Measurements from ENCODE around the gene ACADL.
"Not testable (repeated sequence)": the region's sequence is repeated elsewhere in the genome, so short reads cannot be mapped to it uniquely, and the experiment has no call there.

The ACADL gene

GRCh38 chr2:210181033-210181605 is 44.1 kb downstream of the ACADL start:
- not testable (repeated sequence) for H3K9ac ChIP-seq (ENCODE audit: low read depth, low read length); H3K4me2 ChIP-seq (ENCODE audit: low read length); H3K36me3 ChIP-seq (ENCODE audit: insufficient read depth, low read length); H3K27me3 ChIP-seq (ENCODE audit: control insufficient read depth, insufficient read depth, low read length); H3K4me3 ChIP-seq (ENCODE audit: low read length); H3K9me3 ChIP-seq (replicated peaks; ENCODE audit: low read length); H3K4me1 ChIP-seq (ENCODE audit: control insufficient read depth, insufficient read depth, low read length)

GRCh38 chr2:210180477-210180876 is 44.8 kb downstream of the ACADL start:
- H3K36me3 ChIP-seq (ENCODE audit: insufficient read depth, low read length) = no peaks in the 10 kb centered on the region
- H3K27me3 ChIP-seq (ENCODE audit: control insufficient read depth, insufficient read depth, low read length) = no peaks in the 10 kb centered on the region
- H3K4me1 ChIP-seq (ENCODE audit: control insufficient read depth, insufficient read depth, low read length) = no peaks in the 10 kb centered on the region
- no peaks in the 10 kb centered on the region for H3K9me3 ChIP-seq (replicated peaks; ENCODE audit: low read length)
- H3K4me3 ChIP-seq (ENCODE audit: low read length) = no peak overlapping the region
- no peak overlapping the region for H3K9ac ChIP-seq (ENCODE audit: low read depth, low read length)
- no peak overlapping the region for H3K4me2 ChIP-seq (ENCODE audit: low read length)

GRCh38 chr2:210179351-210179990 is 45.8 kb downstream of the ACADL start:
- no peak overlapping the region for H3K4me3 ChIP-seq (ENCODE audit: low read length)
- no peaks in the 10 kb centered on the region for H3K4me1 ChIP-seq (ENCODE audit: control insufficient read depth, insufficient read depth, low read length)
- no peaks in the 10 kb centered on the region for H3K27me3 ChIP-seq (ENCODE audit: control insufficient read depth, insufficient read depth, low read length)
- no peak overlapping the region for H3K9ac ChIP-seq (ENCODE audit: low read depth, low read length)
- H3K9me3 ChIP-seq (replicated peaks; ENCODE audit: low read length) = no peaks in the 10 kb centered on the region
- H3K36me3 ChIP-seq (ENCODE audit: insufficient read depth, low read length) = no peaks in the 10 kb centered on the region
- H3K4me2 ChIP-seq (ENCODE audit: low read length) = no peak overlapping the region

- H3K27me3 ChIP-seq (ENCODE audit: control insufficient read depth, insufficient read depth, low read length) = no peaks in the 10 kb centered on the region
- H3K9me3 ChIP-seq (replicated peaks; ENCODE audit: low read length) = no peaks in the 10 kb centered on the region
- no peak overlapping the region for H3K4me2 ChIP-seq (ENCODE audit: low read length)
- H3K4me3 ChIP-seq (ENCODE audit: low read length) = no peak overlapping the region
- no peak overlapping the region for H3K9ac ChIP-seq (ENCODE audit: low read depth, low read length)
- no peaks in the 10 kb centered on the region for H3K36me3 ChIP-seq (ENCODE audit: insufficient read depth, low read length)
- no peaks in the 10 kb centered on the region for H3K4me1 ChIP-seq (ENCODE audit: control insufficient read depth, insufficient read depth, low read length)
These were observed 47.5 kb downstream of the ACADL start for GRCh38 chr2:210177769-210178168.

GRCh38 chr2:210177115-210177514 is 48.1 kb downstream of the ACADL start:
- H3K27me3 ChIP-seq (ENCODE audit: control insufficient read depth, insufficient read depth, low read length); H3K9me3 ChIP-seq (replicated peaks; ENCODE audit: low read length); H3K4me3 ChIP-seq (ENCODE audit: low read length); H3K4me1 ChIP-seq (ENCODE audit: control insufficient read depth, insufficient read depth, low read length); H3K9ac ChIP-seq (ENCODE audit: low read depth, low read length); H3K4me2 ChIP-seq (ENCODE audit: low read length); H3K36me3 ChIP-seq (ENCODE audit: insufficient read depth, low read length): not testable (repeated sequence)

- H3K27me3 ChIP-seq (ENCODE audit: control insufficient read depth, insufficient read depth, low read length) = no peaks in the 10 kb centered on the region
- no peak overlapping the region for H3K4me3 ChIP-seq (ENCODE audit: low read length)
- peaks cover 8% of the 10 kb centered on the region for H3K4me1 ChIP-seq (ENCODE audit: control insufficient read depth, insufficient read depth, low read length)
- H3K9me3 ChIP-seq (replicated peaks; ENCODE audit: low read length) = no peaks in the 10 kb centered on the region
- H3K4me2 ChIP-seq (ENCODE audit: low read length) = no peak overlapping the region
- H3K36me3 ChIP-seq (ENCODE audit: insufficient read depth, low read length) = no peaks in the 10 kb centered on the region
- H3K9ac ChIP-seq (ENCODE audit: low read depth, low read length) = no peak overlapping the region
These were observed 51.2 kb downstream of the ACADL start for GRCh38 chr2:210174086-210174485.

GRCh38 chr2:210172219-210172575 is 53.0 kb downstream of the ACADL start:
- Histone ChIP-seq H3K4me2 (ENCODE audit: low read length) (peak overlapping the region; percentile 91), H3K27me3 (ENCODE audit: control insufficient read depth, insufficient read depth, low read length) (no peaks in the 10 kb centered on the region), H3K36me3 (ENCODE audit: insufficient read depth, low read length) (no peaks in the 10 kb centered on the region), H3K9me3 (replicated peaks; ENCODE audit: low read length) (no peaks in the 10 kb centered on the region), H3K4me3 (ENCODE audit: low read length) (peak overlapping the region; percentile 90), H3K9ac (ENCODE audit: low read depth, low read length) (peak overlapping the region; percentile 80), H3K4me1 (ENCODE audit: control insufficient read depth, insufficient read depth, low read length) (peaks cover 21% of the 10 kb centered on the region)

GRCh38 chr2:210171309-210172218 is 53.7 kb downstream of the ACADL start, which contains the start of gene KANSL1L:
KANSL1L (minus strand) TSS chr2:210171409; CDS start chr2:210154582, 16,827 bp downstream.
- Histone ChIP-seq H3K27me3 (ENCODE audit: control insufficient read depth, insufficient read depth, low read length) (no peaks in the 10 kb centered on the region), H3K4me3 (ENCODE audit: low read length) (peak within 1 kb of the TSS; percentile 90), H3K4me1 (ENCODE audit: control insufficient read depth, insufficient read depth, low read length) (peaks cover 24% of the 10 kb centered on the region), H3K36me3 (ENCODE audit: insufficient read depth, low read length) (no peaks in the 10 kb centered on the region), H3K9me3 (replicated peaks; ENCODE audit: low read length) (no peaks in the 10 kb centered on the region), H3K9ac (ENCODE audit: low read depth, low read length) (peak within 1 kb of the TSS; percentile 93), H3K4me2 (ENCODE audit: low read length) (peak within 1 kb of the TSS; percentile 91)

- H3K4me3 ChIP-seq (ENCODE audit: low read length) = peak overlapping the region; percentile 75
- no peaks in the 10 kb centered on the region for H3K9me3 ChIP-seq (replicated peaks; ENCODE audit: low read length)
- peaks cover 24% of the 10 kb centered on the region for H3K4me1 ChIP-seq (ENCODE audit: control insufficient read depth, insufficient read depth, low read length)
- H3K4me2 ChIP-seq (ENCODE audit: low read length) = peak overlapping the region; percentile 79
- peak overlapping the region; percentile 93 for H3K9ac ChIP-seq (ENCODE audit: low read depth, low read length)
- no peaks in the 10 kb centered on the region for H3K36me3 ChIP-seq (ENCODE audit: insufficient read depth, low read length)
- H3K27me3 ChIP-seq (ENCODE audit: control insufficient read depth, insufficient read depth, low read length) = no peaks in the 10 kb centered on the region
These were observed 54.6 kb downstream of the ACADL start for GRCh38 chr2:210170446-210171303.

- no peaks in the 10 kb centered on the region for H3K36me3 ChIP-seq (ENCODE audit: insufficient read depth, low read length)
- H3K4me3 ChIP-seq (ENCODE audit: low read length) = peak overlapping the region; percentile 75
- peak overlapping the region; percentile 79 for H3K4me2 ChIP-seq (ENCODE audit: low read length)
- H3K9ac ChIP-seq (ENCODE audit: low read depth, low read length) = peak overlapping the region; percentile 93
- H3K4me1 ChIP-seq (ENCODE audit: control insufficient read depth, insufficient read depth, low read length) = peaks cover 24% of the 10 kb centered on the region
- H3K27me3 ChIP-seq (ENCODE audit: control insufficient read depth, insufficient read depth, low read length) = no peaks in the 10 kb centered on the region
- H3K9me3 ChIP-seq (replicated peaks; ENCODE audit: low read length) = no peaks in the 10 kb centered on the region
These were observed 55.1 kb downstream of the ACADL start for GRCh38 chr2:210170196-210170445.

- H3K9ac ChIP-seq (ENCODE audit: low read depth, low read length) = peak overlapping the region; percentile 93
- H3K36me3 ChIP-seq (ENCODE audit: insufficient read depth, low read length) = no peaks in the 10 kb centered on the region
- peak overlapping the region; percentile 79 for H3K4me2 ChIP-seq (ENCODE audit: low read length)
- H3K27me3 ChIP-seq (ENCODE audit: control insufficient read depth, insufficient read depth, low read length) = no peaks in the 10 kb centered on the region
- no peaks in the 10 kb centered on the region for H3K9me3 ChIP-seq (replicated peaks; ENCODE audit: low read length)
- peaks cover 24% of the 10 kb centered on the region for H3K4me1 ChIP-seq (ENCODE audit: control insufficient read depth, insufficient read depth, low read length)
- H3K4me3 ChIP-seq (ENCODE audit: low read length) = peak overlapping the region; percentile 75
These were observed 55.6 kb downstream of the ACADL start for GRCh38 chr2:210169516-210170195.

Data from skeletal muscle satellite cell (primary cell).